ENCODE data around the gene MLF2. TPM values are rescaled to one million over a fixed set of nuclear protein-coding genes. Genes with fewer than 3 reads are reported as not detected.
A peak's percentile ranks its signal among the peaks of the same experiment; 100 is the strongest.

MLF2 gene
- total RNA-seq, 2 experiments from 2014 or later = 114 to 121 TPM

DNA sequence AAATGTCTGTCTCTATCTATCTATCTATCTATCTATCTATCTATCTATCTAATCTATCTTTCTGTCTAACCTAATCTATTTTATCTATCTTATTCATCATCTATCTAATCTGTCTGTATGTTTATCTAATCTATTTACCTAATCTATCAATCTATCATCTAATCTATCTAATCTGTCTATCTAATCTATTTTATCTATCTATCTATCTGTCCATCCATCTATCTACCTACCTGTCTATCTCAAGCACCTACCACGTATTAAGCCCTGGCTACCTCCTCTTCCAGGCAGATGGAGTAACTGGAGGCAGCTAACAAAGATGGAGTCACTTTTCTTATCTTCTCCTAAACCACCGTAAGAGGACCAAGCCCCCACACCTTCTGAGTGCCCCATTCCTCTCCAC lies 42.1 kb upstream of the MLF2 start:
- intact Hi-C loops (cut with DNase I, micrococcal nuclease) = no loop called here
- no peaks in the 10 kb centered on the region for H3K9me3 Mint-ChIP-seq
- Histone ChIP-seq H3K9me3 (ENCODE audit: control insufficient read depth in 1 of 2, insufficient read depth in 1 of 2, low read length in 2 of 2) (no peaks in the 10 kb centered on the region), H3K36me3 (ENCODE audit: insufficient read depth, low read length) (peaks cover 61% of the 10 kb centered on the region), H3K4me3 (ENCODE audit: low read length) (no peak overlapping the region), H3K27ac (ENCODE audit: low read depth in 1 of 2, low read length in 2 of 2) (no peak overlapping the region), H3K4me1 (ENCODE audit: insufficient read depth, low read length) (peaks cover 74% of the 10 kb centered on the region), H3K27me3 (ENCODE audit: control insufficient read depth in 1 of 2, insufficient read depth in 2 of 2, low read length in 2 of 2) (no peaks in the 10 kb centered on the region)
- H3K27ac Mint-ChIP-seq = peak overlapping the region; percentile 75
- H3K36me3 Mint-ChIP-seq (ENCODE audit: low read depth) = peaks cover 91% of the 10 kb centered on the region
- TF ChIP-seq, protein P1, sequence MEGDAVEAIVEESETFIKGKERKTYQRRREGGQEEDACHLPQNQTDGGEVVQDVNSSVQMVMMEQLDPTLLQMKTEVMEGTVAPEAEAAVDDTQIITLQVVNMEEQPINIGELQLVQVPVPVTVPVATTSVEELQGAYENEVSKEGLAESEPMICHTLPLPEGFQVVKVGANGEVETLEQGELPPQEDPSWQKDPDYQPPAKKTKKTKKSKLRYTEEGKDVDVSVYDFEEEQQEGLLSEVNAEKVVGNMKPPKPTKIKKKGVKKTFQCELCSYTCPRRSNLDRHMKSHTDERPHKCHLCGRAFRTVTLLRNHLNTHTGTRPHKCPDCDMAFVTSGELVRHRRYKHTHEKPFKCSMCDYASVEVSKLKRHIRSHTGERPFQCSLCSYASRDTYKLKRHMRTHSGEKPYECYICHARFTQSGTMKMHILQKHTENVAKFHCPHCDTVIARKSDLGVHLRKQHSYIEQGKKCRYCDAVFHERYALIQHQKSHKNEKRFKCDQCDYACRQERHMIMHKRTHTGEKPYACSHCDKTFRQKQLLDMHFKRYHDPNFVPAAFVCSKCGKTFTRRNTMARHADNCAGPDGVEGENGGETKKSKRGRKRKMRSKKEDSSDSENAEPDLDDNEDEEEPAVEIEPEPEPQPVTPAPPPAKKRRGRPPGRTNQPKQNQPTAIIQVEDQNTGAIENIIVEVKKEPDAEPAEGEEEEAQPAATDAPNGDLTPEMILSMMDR (IDR thresholded peaks at IDR 0.05) = no peak
- H3K27me3 Mint-ChIP-seq = no peaks in the 10 kb centered on the region
- no peak for DNase-seq
- no peak for ATAC-seq (ENCODE audit: poor library complexity)
- ChIA-PET CTCF (no interaction called here), POLR2A (interaction anchor here (0.7 kb wide), 1 partner anchor 115 kb away, joined by 3 read pairs; no protein-coding TSS in a partner anchor)
- H3K4me3 Mint-ChIP-seq = peak overlapping the region; percentile 65
- peaks cover 78% of the 10 kb centered on the region for H3K4me1 Mint-ChIP-seq (ENCODE audit: low read depth)

DNA sequence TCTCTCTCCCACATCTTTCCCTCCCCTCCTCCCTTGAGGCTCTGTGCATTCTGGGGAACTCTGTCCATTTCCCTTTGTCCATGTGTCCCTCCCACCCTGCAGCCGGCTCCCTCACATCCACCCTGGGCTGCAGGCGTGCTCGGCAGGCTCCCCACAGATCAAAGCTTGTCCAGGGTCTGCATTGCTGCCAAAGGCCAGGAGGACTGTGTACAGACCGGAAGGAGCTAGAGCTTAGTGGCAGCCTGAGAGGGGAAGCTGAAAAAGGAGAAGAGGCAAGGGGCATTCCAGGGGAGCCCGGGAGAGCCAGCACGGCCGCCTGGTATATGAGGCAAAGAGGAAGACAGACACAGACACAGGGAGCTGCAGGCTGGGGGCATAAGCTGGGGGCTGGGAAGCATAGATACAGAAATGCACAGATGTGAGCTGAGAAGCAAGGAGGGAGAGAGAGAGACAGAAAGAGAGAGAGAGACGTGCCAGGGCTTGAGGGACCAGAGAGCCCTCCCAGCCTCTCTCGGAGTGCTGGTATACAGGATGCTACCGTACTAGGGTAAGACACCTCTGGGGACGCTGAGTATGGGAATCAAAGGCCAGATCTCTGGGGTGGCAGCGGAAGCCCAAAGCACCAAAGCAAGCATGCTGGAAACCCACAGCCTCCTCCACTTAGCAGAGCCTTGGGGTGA lies 39.7 kb upstream of the MLF2 start:
- peaks cover 42% of the 10 kb centered on the region for H3K36me3 ChIP-seq (ENCODE audit: insufficient read depth, low read length)
- TF ChIP-seq, protein P1 (IDR thresholded peaks at IDR 0.05) = no peak
- Mint-ChIP-seq H3K27ac (peak overlapping the region; percentile 93), H3K4me1 (ENCODE audit: low read depth) (peaks cover 80% of the 10 kb centered on the region), H3K27me3 (no peaks in the 10 kb centered on the region), H3K36me3 (ENCODE audit: low read depth) (peaks cover 76% of the 10 kb centered on the region), H3K4me3 (peak overlapping the region; percentile 96), H3K9me3 (no peaks in the 10 kb centered on the region)
- ATAC-seq (ENCODE audit: poor library complexity) (peak; percentile 69), DNase-seq (peak in 12 of 14 experiments; percentile 41 to 75 (median 58))
- peak overlapping the region; percentile 72 to 81 for H3K27ac ChIP-seq (ENCODE audit: low read depth in 1 of 2, low read length in 2 of 2)
- ChIA-PET POLR2A (interaction anchor here (0.6 to 3.5 kb wide), 14 partner anchors 9 to 258 kb away, joined by 3 to 18 read pairs (median 9); partner anchors contain the start of genes C12orf57, CDCA3, COPS7A and GAPDH), CTCF (interaction anchor here (0.8 to 3.9 kb wide), 4 partner anchors 33 to 98 kb away, joined by 3 to 21 read pairs (median 4); partner anchors contain the start of gene MLF2)
- peaks cover 79% of the 10 kb centered on the region for H3K4me1 ChIP-seq (ENCODE audit: insufficient read depth, low read length)
- H3K4me3 ChIP-seq (ENCODE audit: low read length) = peak overlapping the region; percentile 66
- intact Hi-C loops (cut with DNase I, micrococcal nuclease) = loop anchor here (2.0 to 5.0 kb wide), 2 partner anchors 16 to 185 kb away; partner anchors contain the start of gene CHD4 (in 1 of the 2)
- H3K27me3 ChIP-seq (ENCODE audit: control insufficient read depth in 1 of 2, insufficient read depth in 2 of 2, low read length in 2 of 2) = no peaks in the 10 kb centered on the region
- H3K9me3 ChIP-seq (ENCODE audit: control insufficient read depth in 1 of 2, insufficient read depth in 1 of 2, low read length in 2 of 2) = no peaks in the 10 kb centered on the region

DNA sequence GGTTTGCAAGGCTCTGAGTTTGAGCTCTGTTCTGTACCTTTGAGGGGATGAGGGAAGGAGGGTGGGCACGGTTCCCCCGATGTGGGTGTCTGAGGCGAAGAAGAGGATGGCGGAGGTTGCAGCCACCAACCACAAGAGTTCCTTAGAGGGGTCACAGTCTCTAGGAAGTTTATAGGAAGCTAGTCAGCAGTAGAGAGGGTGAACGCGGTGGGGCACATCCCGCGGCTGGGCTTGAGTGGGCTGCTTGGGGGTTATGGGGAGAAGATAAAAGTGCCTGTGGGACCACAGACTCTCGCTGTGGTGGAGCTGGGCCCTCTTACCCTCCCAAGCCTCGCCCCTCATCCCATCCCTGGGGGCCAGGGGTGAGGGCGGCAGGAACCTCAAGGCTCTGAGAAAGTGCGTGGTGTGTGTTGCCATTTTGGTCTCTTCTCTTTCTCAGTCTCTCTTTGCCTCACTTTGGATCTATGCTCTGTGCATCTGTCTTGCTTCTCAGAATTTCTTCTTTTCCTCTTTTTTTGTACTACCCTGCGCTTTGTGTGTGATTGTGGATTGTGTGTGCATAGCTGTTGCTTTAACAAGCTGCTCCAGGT lies 39.1 kb upstream of the MLF2 start:
- TF ChIP-seq, protein P1 (IDR thresholded peaks at IDR 0.05) = no peak
- Mint-ChIP-seq H3K27me3 (no peaks in the 10 kb centered on the region), H3K27ac (peak overlapping the region; percentile 93), H3K4me3 (peak overlapping the region; percentile 96), H3K36me3 (ENCODE audit: low read depth) (peaks cover 69% of the 10 kb centered on the region), H3K9me3 (no peaks in the 10 kb centered on the region), H3K4me1 (ENCODE audit: low read depth) (peaks cover 78% of the 10 kb centered on the region)
- intact Hi-C loops (cut with DNase I, micrococcal nuclease) = loop anchor here (2.0 to 5.0 kb wide), 2 partner anchors 17 to 185 kb away; partner anchors contain the start of gene CHD4 (in 1 of the 2)
- ChIA-PET POLR2A (interaction anchor here (1.3 to 3.5 kb wide), 12 partner anchors 10 to 258 kb away, joined by 3 to 18 read pairs (median 12); partner anchors contain the start of genes C12orf57, CDCA3, COPS7A and GAPDH), CTCF (interaction anchor here (0.8 to 3.9 kb wide), 5 partner anchors 25 to 99 kb away, joined by 3 to 21 read pairs (median 4); partner anchors contain the start of gene MLF2)
- DNase-seq = peak in 3 of 14 experiments; percentile 39 to 49 (median 46)
- Histone ChIP-seq H3K9me3 (ENCODE audit: control insufficient read depth in 1 of 2, insufficient read depth in 1 of 2, low read length in 2 of 2) (no peaks in the 10 kb centered on the region), H3K27ac (ENCODE audit: low read depth in 1 of 2, low read length in 2 of 2) (peak overlapping the region; percentile 72 to 81), H3K4me1 (ENCODE audit: insufficient read depth, low read length) (peaks cover 84% of the 10 kb centered on the region), H3K27me3 (ENCODE audit: control insufficient read depth in 1 of 2, insufficient read depth in 2 of 2, low read length in 2 of 2) (no peaks in the 10 kb centered on the region), H3K4me3 (ENCODE audit: low read length) (peak overlapping the region; percentile 66), H3K36me3 (ENCODE audit: insufficient read depth, low read length) (peaks cover 37% of the 10 kb centered on the region)
- no peak for ATAC-seq (ENCODE audit: poor library complexity)

Measured in CD4-positive, alpha-beta T cell (primary cell).